Right lobe of liver (tissue), 6 donors: ENCODE data around the gene PTPRN2. TPM values are rescaled to one million over a fixed set of nuclear protein-coding genes. Genes with fewer than 3 reads are reported as not detected.

Experiments used
- ATAC-seq, 4 donors: fragments of 200-7000 bp; cut with Tn5 transposase; one replicate each; pipeline ENCODE4 v1.9.1; 2020; ENCODE audit warnings: mild to moderate bottlenecking in 4 of 4, moderate library complexity in 4 of 4
- DNase-seq, 3 donors: peaks; one replicate each; pipeline ENCODE4 v3.0.0-alpha.2; 2020
- H3K27ac ChIP-seq, 3 donors: fragments of 200-600 bp; one replicate each; pipeline ENCODE4 v1.8.0; 2022
- H3K27me3 ChIP-seq, 2 donors: fragments of 200-600 bp; one replicate each; pipeline ENCODE4 v1.8.0; 2022
- H3K36me3 ChIP-seq, 4 donors: fragments of 200-600 bp; sonication (generic) in 1 of 4; one replicate each; pipeline versions ENCODE4 v1.5.1 to v1.8.0; 2017 to 2022; ENCODE audit warnings: control low read depth in 1 of 4
- H3K4me1 ChIP-seq, 4 donors: fragments of 200-600 bp; sonication (generic) in 1 of 4; one replicate each; pipeline versions ENCODE4 v1.5.1 to v1.8.0; 2017 to 2022; ENCODE audit warnings: control low read depth in 1 of 4
- H3K4me3 ChIP-seq, 3 donors: fragments of 200-600 bp; one replicate each; pipeline ENCODE4 v1.8.0; 2022
- H3K9me3 ChIP-seq, 4 donors: fragments of 200-600 bp; sonication (generic) in 1 of 4; one replicate each; pipeline versions ENCODE4 v1.5.1 to v1.8.0; 2017 to 2022; ENCODE audit warnings: control low read depth in 1 of 4
- CTCF ChIP-seq, 4 donors: fragments of 200-600 bp in 3 of 4; fragments of 450-650 bp in 1 of 4; IDR thresholded peaks; one replicate each; pipeline versions ENCODE4 v1.5.1 to v1.8.0; 2016 to 2022; ENCODE audit warnings: antibody characterized with exemption in 4 of 4, mild to moderate bottlenecking in 2 of 4
- POLR2A ChIP-seq: fragments of 450-650 bp; IDR thresholded peaks from one replicate; pipeline ENCODE4 v1.6.1; 2017; ENCODE audit warnings: antibody characterized with exemption, mild to moderate bottlenecking
- WGBS: methylation state at CpG from one replicate; pipeline ENCODE4 v1.1.6; 2018; ENCODE audit warnings: low coverage, low lambda C conversion rate; ENCODE audit not compliant: insufficient coverage; ENCODE audit errors: missing lambda C conversion rate; 5-methylcytosine and 5-hydroxymethylcytosine counted together
- intact Hi-C, 2 donors: fragments of 100-400 bp; cut with DNase I; formaldehyde crosslinking; loops; one replicate each; pipeline versions ENCODE4 v1.11.2 to v1.14.1; 2022
- total RNA-seq, 6 experiments: library from RNA; depleted of rRNA in 2 of 6; stranded (reverse); fragments of >200 nt in 2 of 6; fragmentation: NEBNext Ultra II Directional in 3 of 6; extraction: Animal tissue kit (Norgen Biotek cat#: 25700) in 3 of 6; gene quantifications; one replicate each; pipeline versions ENCODE4 v1.1.0 to v1.2.4, GENCODE V29; 2016 to 2023
- donor health status: DM: no; HTN: yes; CAD: no.
- donor health status: DM: no; HTN: no; CAD: no.
- donor health status: DM: no; HTN: no; CAD: no.
- donor health status: DM: no; HTN: yes; CAD: no.
- donor health status: DM: no; HTN: yes; CAD: no.

PTPRN2 gene
- total RNA-seq, 6 experiments from 2014 or later: 0.15 to 0.87 (median 0.67) TPM

- DNase-seq: peak in 1 of 3 donors; percentile 7
- H3K9me3 ChIP-seq: no peaks in the 10 kb centered on the region
- no peaks in the 10 kb centered on the region for H3K4me1 ChIP-seq
- no peaks in the 10 kb centered on the region for H3K36me3 ChIP-seq
- H3K27ac ChIP-seq: no peak overlapping the region
- ATAC-seq: no peak
- WGBS: 43% methylated on average over 4 of the region's 4 CpGs
- no peaks in the 10 kb centered on the region for H3K27me3 ChIP-seq
- no peak overlapping the region for H3K4me3 ChIP-seq
- TF ChIP-seq CTCF (IDR thresholded peaks at IDR 0.05) (no peak), POLR2A (no peak)
- intact Hi-C loops: no loop called here
These were observed 67.9 kb downstream of the PTPRN2 start for GRCh38 chr7:158519633-158520174.

- TF ChIP-seq POLR2A: no peak
- no peak for TF ChIP-seq CTCF (IDR thresholded peaks at IDR 0.05)
These were observed 68.5 kb downstream of the PTPRN2 start for GRCh38 chr7:158518980-158519632.

GRCh38 chr7:158517571-158517970, 70.1 kb downstream of the PTPRN2 start:
- DNase-seq (no peak), ATAC-seq (no peak)
- no peak overlapping the region for H3K4me3 ChIP-seq
- H3K4me1 ChIP-seq: no peaks in the 10 kb centered on the region
- WGBS: 74% methylated on average over 3 of the region's 4 CpGs
- intact Hi-C loops: no loop called here
- H3K27me3 ChIP-seq: no peaks in the 10 kb centered on the region
- TF ChIP-seq CTCF (IDR thresholded peaks at IDR 0.05) (no peak), POLR2A (no peak)
- no peaks in the 10 kb centered on the region for H3K9me3 ChIP-seq
- H3K27ac ChIP-seq: no peak overlapping the region
- no peaks in the 10 kb centered on the region for H3K36me3 ChIP-seq

More at GRCh38 chr7:158518980-158519632, 68.5 kb downstream of the PTPRN2 start:
- intact Hi-C loops: no loop called here
- Histone ChIP-seq H3K27ac (no peak overlapping the region), H3K27me3 (no peaks in the 10 kb centered on the region), H3K4me1 (no peaks in the 10 kb centered on the region), H3K36me3 (no peaks in the 10 kb centered on the region), H3K4me3 (no peak overlapping the region), H3K9me3 (no peaks in the 10 kb centered on the region)
- ATAC-seq (no peak), DNase-seq (peak in 1 of 3 donors; percentile 3)
- WGBS: 35% methylated on average over 5 of the region's 7 CpGs

GRCh38 chr7:158517072-158517471, 70.6 kb downstream of the PTPRN2 start:
- no peak overlapping the region for H3K27ac ChIP-seq
- intact Hi-C loops: no loop called here
- ATAC-seq (peak in 1 of 4 donors; percentile 16), DNase-seq (no peak)
- no peaks in the 10 kb centered on the region for H3K9me3 ChIP-seq
- H3K4me3 ChIP-seq: no peak overlapping the region
- H3K27me3 ChIP-seq: no peaks in the 10 kb centered on the region
- TF ChIP-seq POLR2A: no peak
- no peak for TF ChIP-seq CTCF (IDR thresholded peaks at IDR 0.05)
- no peaks in the 10 kb centered on the region for H3K4me1 ChIP-seq
- 14% methylated on average over 1 of the region's 11 CpGs for WGBS
- H3K36me3 ChIP-seq: no peaks in the 10 kb centered on the region
